Common myeloid progenitor, CD34-positive (primary cell): ENCODE measurements around the gene RAI2.

Experiments used
- CTCF ChIA-PET: fragments of 350-600 bp; sonication (Branson Sonifier 250); formaldehyde crosslinking; loops from one replicate; lab custom pipeline; 2021; ENCODE audit warnings: antibody characterized with exemption; lab: Charles Lee
- POLR2A ChIA-PET: fragments of 350-600 bp; sonication (Branson Sonifier 250); formaldehyde crosslinking; loops from one replicate; lab custom pipeline; 2021; ENCODE audit warnings: antibody characterized with exemption; lab: Charles Lee
- DNase-seq, 3 donors: peaks; one replicate each; pipeline versions ENCODE4 v3.0.0 to v3.0.0-alpha.2; 2013
- H3K27ac ChIP-seq, 2 experiments: 1 replicate in 1 of 2; 2 replicates in 1 of 2; pipeline ENCODE4 v1.7.0; 2013; ENCODE audit warnings: inconsistent platforms in 2 of 2, low read length in 2 of 2, mild to moderate bottlenecking in 2 of 2, low read depth in 1 of 2, moderate library complexity in 1 of 2; ENCODE audit not compliant: severe bottlenecking in 2 of 2, insufficient read depth in 1 of 2, poor library complexity in 1 of 2
- H3K27me3 ChIP-seq, 5 experiments: replicated peaks in 2 of 5; 1 replicate in 3 of 5; 2 replicates in 2 of 5; pipeline versions ENCODE4 v1.6.1 to v1.7.0; 2013; ENCODE audit warnings: low read length in 4 of 5, mild to moderate bottlenecking in 2 of 5, moderate library complexity in 2 of 5, inconsistent platforms in 1 of 5; ENCODE audit not compliant: insufficient read depth in 5 of 5, control insufficient read depth in 4 of 5
- H3K36me3 ChIP-seq, 4 experiments: 1 replicate in 2 of 4; 2 replicates in 2 of 4; pipeline versions ENCODE4 v1.6.1 to v1.7.0; 2013; ENCODE audit warnings: low read length in 3 of 4, control low read depth in 1 of 4, mild to moderate bottlenecking in 1 of 4; ENCODE audit not compliant: control insufficient read depth in 4 of 4, insufficient read depth in 4 of 4
- H3K4me1 ChIP-seq, 4 experiments: 1 replicate in 3 of 4; 2 replicates in 1 of 4; pipeline versions ENCODE4 v1.6.1 to v1.7.1; 2013; ENCODE audit warnings: low read length in 3 of 4, mild to moderate bottlenecking in 3 of 4, control low read depth in 1 of 4, inconsistent platforms in 1 of 4, moderate library complexity in 1 of 4; ENCODE audit not compliant: control insufficient read depth in 4 of 4, insufficient read depth in 4 of 4; ENCODE audit errors: control extremely low read depth in 1 of 4
- H3K4me3 ChIP-seq, 7 experiments: 1 replicate in 4 of 7; 2 replicates in 3 of 7; pipeline versions ENCODE4 v1.5.1 to v1.7.0; 2013; ENCODE audit warnings: mild to moderate bottlenecking in 7 of 7, low read length in 6 of 7, moderate library complexity in 6 of 7, inconsistent platforms in 2 of 7, low read depth in 2 of 7, control low read depth in 1 of 7; ENCODE audit not compliant: insufficient read depth in 4 of 7, control insufficient read depth in 1 of 7; ENCODE audit errors: extremely low read depth in 1 of 7
- H3K9me3 ChIP-seq, 5 experiments: 1 replicate in 4 of 5; 2 replicates in 1 of 5; pipeline versions ENCODE4 v1.6.1 to v1.7.1; 2013; ENCODE audit warnings: low read length in 4 of 5, mild to moderate bottlenecking in 2 of 5, inconsistent platforms in 1 of 5, low read depth in 1 of 5, moderate library complexity in 1 of 5; ENCODE audit not compliant: control insufficient read depth in 4 of 5, insufficient read depth in 2 of 5; ENCODE audit errors: control extremely low read depth in 1 of 5
- WGBS: methylation state at CpG from one replicate; pipeline ENCODE4 v1.1.5; 2013; ENCODE audit not compliant: insufficient coverage; 5-methylcytosine and 5-hydroxymethylcytosine counted together

The RAI2 gene

GRCh38 chrX:17769701-17770269, 91.3 kb downstream of the RAI2 start:
- H3K4me3 ChIP-seq: no peak overlapping the region
- H3K4me1 ChIP-seq: peaks cover 0 to 29% (median 9%) of the 10 kb centered on the region in 4 experiments
- no peak for DNase-seq
- H3K36me3 ChIP-seq: no peaks in the 10 kb centered on the region
- 65% methylated on average over 3 of the region's 3 CpGs for WGBS
- ChIA-PET CTCF (no interaction called here), POLR2A (no interaction called here)
- H3K9me3 ChIP-seq: no peaks in the 10 kb centered on the region
- no peak overlapping the region for H3K27ac ChIP-seq
- H3K27me3 ChIP-seq: peaks cover 0 to 7% (median 0%) of the 10 kb centered on the region in 5 experiments

- no peaks in the 10 kb centered on the region for H3K36me3 ChIP-seq
- H3K27me3 ChIP-seq: peaks cover 0 to 7% (median 0%) of the 10 kb centered on the region in 5 experiments
- no peak overlapping the region for H3K27ac ChIP-seq
- ChIA-PET POLR2A (no interaction called here), CTCF (no interaction called here)
- H3K4me1 ChIP-seq: peaks cover 0 to 29% (median 9%) of the 10 kb centered on the region in 4 experiments
- no peak for DNase-seq
- WGBS: 81% methylated on average over 5 of the region's 5 CpGs
- H3K9me3 ChIP-seq: no peaks in the 10 kb centered on the region
- no peak overlapping the region for H3K4me3 ChIP-seq
Observed at GRCh38 chrX:17768997-17769396, 92.1 kb downstream of the RAI2 start.

GRCh38 chrX:17767734-17768133, 93.4 kb downstream of the RAI2 start:
- POLR2A ChIA-PET: no interaction called here
- Histone ChIP-seq H3K27me3 (peaks cover 0 to 7% (median 0%) of the 10 kb centered on the region in 5 experiments), H3K36me3 (no peaks in the 10 kb centered on the region), H3K4me3 (no peak overlapping the region), H3K9me3 (no peaks in the 10 kb centered on the region), H3K27ac (no peak overlapping the region), H3K4me1 (peaks cover 0 to 29% (median 9%) of the 10 kb centered on the region in 4 experiments)
- CTCF ChIA-PET: interaction anchor here (0.7 kb wide), 1 partner anchor 818 kb away, joined by 3 read pairs; no protein-coding TSS in a partner anchor
- 43% methylated on average over 1 of the region's 1 CpG for WGBS
- peak; percentile 7 to 46 (median 43) for DNase-seq

- H3K27me3 ChIP-seq: peaks cover 0 to 9% (median 0%) of the 10 kb centered on the region in 5 experiments
- no peaks in the 10 kb centered on the region for H3K36me3 ChIP-seq
- no peak overlapping the region for H3K4me3 ChIP-seq
- ChIA-PET POLR2A (no interaction called here), CTCF (no interaction called here)
- no peaks in the 10 kb centered on the region for H3K9me3 ChIP-seq
- no peak overlapping the region for H3K27ac ChIP-seq
- WGBS: 100% methylated on average over 1 of the region's 1 CpG
- no peaks in the 10 kb centered on the region for H3K4me1 ChIP-seq
- no peak for DNase-seq
Observed at GRCh38 chrX:17759990-17760389, 101.1 kb downstream of the RAI2 start.

GRCh38 chrX:17758382-17758781, 102.7 kb downstream of the RAI2 start:
- ChIA-PET CTCF (no interaction called here), POLR2A (no interaction called here)
- 100% methylated on average over 1 of the region's 2 CpGs for WGBS
- peaks cover 0 to 8% (median 0%) of the 10 kb centered on the region in 5 experiments for H3K27me3 ChIP-seq
- DNase-seq: no peak
- H3K4me1 ChIP-seq: no peaks in the 10 kb centered on the region
- H3K27ac ChIP-seq: no peak overlapping the region
- no peaks in the 10 kb centered on the region for H3K36me3 ChIP-seq
- H3K4me3 ChIP-seq: no peak overlapping the region
- no peaks in the 10 kb centered on the region for H3K9me3 ChIP-seq

GRCh38 chrX:17750436-17750835, 110.7 kb downstream of the RAI2 start:
- no peak for DNase-seq
- H3K9me3 ChIP-seq: no peaks in the 10 kb centered on the region
- POLR2A ChIA-PET: no interaction called here
- H3K27me3 ChIP-seq: peaks cover 0 to 14% (median 0%) of the 10 kb centered on the region in 5 experiments
- H3K4me3 ChIP-seq: no peak overlapping the region
- 80% methylated on average over 1 of the region's 3 CpGs for WGBS
- H3K27ac ChIP-seq: no peak overlapping the region
- H3K4me1 ChIP-seq: no peaks in the 10 kb centered on the region
- CTCF ChIA-PET: no interaction called here
- peaks cover 0 to 5% (median 1%) of the 10 kb centered on the region in 4 experiments for H3K36me3 ChIP-seq
